ENCODE measurements around the gene BOLA1. TPM values are rescaled to one million over a fixed set of nuclear protein-coding genes. Genes with fewer than 3 reads are reported as not detected.

Gene BOLA1
- total and polyA plus RNA-seq, 2 donors from 2014 or later, result 14.3 to 44.0 TPM

- H3K4me3 ChIP-seq (ENCODE audit: low read length in 3 of 3), result no peak overlapping the region
- H3K36me3 ChIP-seq (ENCODE audit: control insufficient read depth in 2 of 3, insufficient read depth in 3 of 3, low read length in 3 of 3), result peaks cover 0 to 20% (median 19%) of the 10 kb centered on the region in 3 donors
- H3K27ac ChIP-seq (ENCODE audit: low read depth in 2 of 2, low read length in 2 of 2), result no peak overlapping the region
- intact Hi-C loops (cut with DNase I), result no loop called here
- peak in 1 of 5 donors; percentile 14 for DNase-seq
- H3K9me3 ChIP-seq (ENCODE audit: control insufficient read depth in 2 of 3, insufficient read depth in 1 of 3, low read length in 3 of 3), result no peaks in the 10 kb centered on the region
- no peak overlapping the region for H3K9ac ChIP-seq (ENCODE audit: low read length in 3 of 3)
- peaks cover 5 to 19% (median 16%) of the 10 kb centered on the region in 3 donors for H3K4me1 ChIP-seq (ENCODE audit: control insufficient read depth in 2 of 3, insufficient read depth in 2 of 3, low read depth in 1 of 3, low read length in 3 of 3)
- no peak for TF ChIP-seq CTCF (IDR thresholded peaks at IDR 0.05; ENCODE audit: borderline replicate concordance, extremely low read depth, insufficient read depth)
- no peaks in the 10 kb centered on the region for H3K27me3 ChIP-seq (ENCODE audit: control insufficient read depth, insufficient read depth, low read length)
- FAIRE-seq, result no peak
Observed at GRCh38 chr1:149931212-149931790, 31.9 kb downstream of the BOLA1 start.

DNA sequence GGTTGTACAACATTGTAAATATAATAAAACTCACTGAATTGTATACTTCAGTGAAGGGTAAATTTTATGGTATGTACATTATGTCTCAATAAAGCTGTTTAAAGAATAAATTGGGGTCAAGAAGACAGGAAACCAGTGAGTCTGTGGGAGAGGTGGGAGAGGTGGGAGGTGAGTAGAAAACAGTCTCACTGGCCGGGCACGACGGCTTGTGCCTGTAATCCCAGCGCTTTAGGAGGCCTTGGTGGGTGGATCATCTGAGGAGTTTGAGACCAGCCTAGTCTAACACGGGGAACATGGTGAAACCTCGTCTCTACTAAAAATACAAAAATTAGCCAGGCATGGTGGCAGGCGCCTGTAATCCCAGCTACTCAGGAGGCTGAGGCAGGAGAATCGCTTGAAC, 33.1 kb downstream of the BOLA1 start:
- H3K9me3 ChIP-seq (ENCODE audit: control insufficient read depth in 2 of 3, insufficient read depth in 1 of 3, low read length in 3 of 3), result no peaks in the 10 kb centered on the region
- intact Hi-C loops (cut with DNase I), result no loop called here
- no peak overlapping the region for H3K9ac ChIP-seq (ENCODE audit: low read length in 3 of 3)
- H3K36me3 ChIP-seq (ENCODE audit: control insufficient read depth in 2 of 3, insufficient read depth in 3 of 3, low read length in 3 of 3), result peaks cover 0 to 18% (median 14%) of the 10 kb centered on the region in 3 donors
- no peak overlapping the region for H3K27ac ChIP-seq (ENCODE audit: low read depth in 2 of 2, low read length in 2 of 2)
- no peaks in the 10 kb centered on the region for H3K27me3 ChIP-seq (ENCODE audit: control insufficient read depth, insufficient read depth, low read length)
- no peak for FAIRE-seq
- no peak for TF ChIP-seq CTCF (IDR thresholded peaks at IDR 0.05; ENCODE audit: borderline replicate concordance, extremely low read depth, insufficient read depth)
- H3K4me1 ChIP-seq (ENCODE audit: control insufficient read depth in 2 of 3, insufficient read depth in 2 of 3, low read depth in 1 of 3, low read length in 3 of 3), result peaks cover 5 to 16% (median 10%) of the 10 kb centered on the region in 3 donors
- no peak overlapping the region for H3K4me3 ChIP-seq (ENCODE audit: low read length in 3 of 3)
- DNase-seq, result no peak

- no peak overlapping the region for H3K9ac ChIP-seq (ENCODE audit: low read length in 3 of 3)
- H3K36me3 ChIP-seq (ENCODE audit: control insufficient read depth in 2 of 3, insufficient read depth in 3 of 3, low read length in 3 of 3), result peaks cover 0 to 18% (median 14%) of the 10 kb centered on the region in 3 donors
- H3K27ac ChIP-seq (ENCODE audit: low read depth in 2 of 2, low read length in 2 of 2), result no peak overlapping the region
- no peaks in the 10 kb centered on the region for H3K9me3 ChIP-seq (ENCODE audit: control insufficient read depth in 2 of 3, insufficient read depth in 1 of 3, low read length in 3 of 3)
- no peak for TF ChIP-seq CTCF (IDR thresholded peaks at IDR 0.05; ENCODE audit: borderline replicate concordance, extremely low read depth, insufficient read depth)
- intact Hi-C loops (cut with DNase I), result no loop called here
- peak in 1 of 5 donors; percentile 31 for DNase-seq
- FAIRE-seq, result no peak
- H3K4me1 ChIP-seq (ENCODE audit: control insufficient read depth in 2 of 3, insufficient read depth in 2 of 3, low read depth in 1 of 3, low read length in 3 of 3), result peaks cover 5 to 20% (median 11%) of the 10 kb centered on the region in 3 donors
- no peak overlapping the region for H3K4me3 ChIP-seq (ENCODE audit: low read length in 3 of 3)
- H3K27me3 ChIP-seq (ENCODE audit: control insufficient read depth, insufficient read depth, low read length), result no peaks in the 10 kb centered on the region
Observed at GRCh38 chr1:149933208-149933607, 33.8 kb downstream of the BOLA1 start.

Data from kidney (tissue), 14 donors.